ENCODE data around the gene NTNG1.

DNA sequence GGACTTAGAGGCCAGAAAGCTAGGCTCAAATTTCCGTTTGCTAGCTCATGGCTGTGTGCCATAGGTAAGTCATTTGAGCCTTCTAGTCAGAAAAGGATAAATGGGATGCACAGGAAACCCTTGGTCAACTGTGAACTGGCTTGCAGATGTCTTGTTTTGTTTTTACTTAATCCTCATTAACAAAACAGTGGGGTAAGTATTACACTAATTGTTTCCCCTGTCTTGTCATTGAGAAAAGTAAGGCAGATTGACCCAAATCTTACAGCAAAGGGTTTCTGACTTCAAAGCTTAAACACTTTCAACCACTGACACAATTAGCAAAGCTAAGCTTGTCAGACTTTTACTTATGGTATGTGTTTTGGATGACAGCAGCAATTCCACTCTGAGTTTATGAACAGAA lies 291.3 kb downstream of the NTNG1 start:
- no peak for TF ChIP-seq POLR2A (IDR thresholded peaks at IDR 0.05)
- TF ChIP-seq, protein P1, sequence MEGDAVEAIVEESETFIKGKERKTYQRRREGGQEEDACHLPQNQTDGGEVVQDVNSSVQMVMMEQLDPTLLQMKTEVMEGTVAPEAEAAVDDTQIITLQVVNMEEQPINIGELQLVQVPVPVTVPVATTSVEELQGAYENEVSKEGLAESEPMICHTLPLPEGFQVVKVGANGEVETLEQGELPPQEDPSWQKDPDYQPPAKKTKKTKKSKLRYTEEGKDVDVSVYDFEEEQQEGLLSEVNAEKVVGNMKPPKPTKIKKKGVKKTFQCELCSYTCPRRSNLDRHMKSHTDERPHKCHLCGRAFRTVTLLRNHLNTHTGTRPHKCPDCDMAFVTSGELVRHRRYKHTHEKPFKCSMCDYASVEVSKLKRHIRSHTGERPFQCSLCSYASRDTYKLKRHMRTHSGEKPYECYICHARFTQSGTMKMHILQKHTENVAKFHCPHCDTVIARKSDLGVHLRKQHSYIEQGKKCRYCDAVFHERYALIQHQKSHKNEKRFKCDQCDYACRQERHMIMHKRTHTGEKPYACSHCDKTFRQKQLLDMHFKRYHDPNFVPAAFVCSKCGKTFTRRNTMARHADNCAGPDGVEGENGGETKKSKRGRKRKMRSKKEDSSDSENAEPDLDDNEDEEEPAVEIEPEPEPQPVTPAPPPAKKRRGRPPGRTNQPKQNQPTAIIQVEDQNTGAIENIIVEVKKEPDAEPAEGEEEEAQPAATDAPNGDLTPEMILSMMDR (IDR thresholded peaks at IDR 0.05), result no peak

Measured in suprapubic skin (tissue), 3 donors.